ENCODE measurements around the gene LSAMP.

- TF ChIP-seq CTCF (conservative IDR thresholded peaks at IDR 0.05; ENCODE audit: low read depth, low read length) (no peak), CEBPB (IDR thresholded peaks at IDR 0.05; ENCODE audit: low read depth, low read length) (no peak), RCOR1 (IDR thresholded peaks at IDR 0.05; ENCODE audit: insufficient replicate concordance, low read length) (no peak), SMC3 (IDR thresholded peaks at IDR 0.05; ENCODE audit: low read depth, low read length) (no peak), POLR2A (IDR thresholded peaks at IDR 0.05; ENCODE audit: low read depth, low read length) (no peak)
Measured at GRCh38 chr3:116153174-116153573, 292.1 kb downstream of the LSAMP start.
